Pancreas (tissue), 10 donors: ENCODE results near the gene TTPAL. TPM values are rescaled to one million over a fixed set of nuclear protein-coding genes. Genes with fewer than 3 reads are reported as not detected.

ENCODE experiments used
- ATAC-seq, 4 donors: fragments of 200-7000 bp; cut with Tn5 transposase; one replicate each; pipeline versions ENCODE4 v1.8.0 to v1.9.1; 2020; ENCODE audit warnings: mild to moderate bottlenecking in 4 of 4, moderate library complexity in 4 of 4
- DNase-seq, 6 donors: peaks; one replicate each; pipeline ENCODE4 v3.0.0-alpha.2; 2020
- FAIRE-seq: peaks from 2 replicates; lab custom pipeline; 2012; peaks lifted over from hg19 to GRCh38; lab: Jason Lieb, UNC
- H3K27ac ChIP-seq, 4 donors: fragments of 200-600 bp; sonication (generic); 1 replicate in 3 of 4; 2 replicates in 1 of 4; pipeline versions ENCODE4 v1.5.0 to v1.8.0; 2020
- H3K27me3 ChIP-seq, 4 donors: fragments of 200-600 bp; one replicate each; pipeline ENCODE4 v1.8.0; 2021
- H3K36me3 ChIP-seq, 3 donors: fragments of 200-600 bp; sonication (generic) in 1 of 3; one replicate each; pipeline versions ENCODE4 v1.5.0 to v1.8.0; 2020 to 2021
- H3K4me1 ChIP-seq, 3 donors: fragments of 200-600 bp; one replicate each; pipeline ENCODE4 v1.8.0; 2021
- H3K4me3 ChIP-seq, 4 donors: fragments of 200-600 bp; sonication (generic) in 2 of 4; one replicate each; pipeline versions ENCODE4 v1.5.0 to v1.8.0; 2020 to 2021
- H3K9me3 ChIP-seq, 4 donors: fragments of 200-600 bp; one replicate each; pipeline ENCODE4 v1.8.0; 2021
- WGBS, 2 donors: extraction: QIAGEN DNeasy Blood & Tissue Kit; methylation state at CpG; one replicate each; pipeline ENCODE4 v1.1.7; 2013; 5-methylcytosine and 5-hydroxymethylcytosine counted together
- intact Hi-C, 3 donors: fragments of 100-400 bp; cut with DNase I; formaldehyde crosslinking; loops; one replicate each; pipeline versions ENCODE4 v1.11.1 to v1.14.2; 2022
- polyA plus RNA-seq, 2 donors: library from polyadenylated mRNA; stranded (reverse); fragments of 200-250 nt; gene quantifications; one replicate each; pipeline ENCODE4 v1.2.3, GENCODE V29; 2013
- total RNA-seq, 6 donors: library from RNA; stranded (reverse); fragmentation: NEBNext Ultra II Directional in 4 of 6; extraction: Animal tissue kit (Norgen Biotek cat#: 25700) in 4 of 6; gene quantifications; one replicate each; pipeline versions ENCODE4 v1.2.1 to v1.2.4, GENCODE V29; 2021 to 2023
- TF ChIP-seq, protein P1 (sequence below), 4 donors: fragments of 200-600 bp; sonication (generic) in 3 of 4; IDR thresholded peaks; one replicate each; pipeline versions ENCODE4 v1.5.0 to v1.8.0; 2021; ENCODE audit warnings: antibody characterized with exemption in 4 of 4
- donor health status: healthy with polysubstance abuse.
- donor health status: DM: no; HTN: no; CAD: no; lungs with moderate emphysema.
- donor health status: DM: no; HTN: no; CAD: no.
- donor health status: control.
- donor health status: control.
- donor health status: Bipolar disorder and iron deficiency.
- donor health status: DM: yes; HTN: yes; CAD: no.
- donor health status: DM: no; HTN: no; CAD: no.
- donor health status: DM: no; HTN: no; CAD: no.
- donor health status: DM: yes; HTN: yes; CAD: no.

TTPAL gene
- total and polyA plus RNA-seq, 8 donors = 3.1 to 8.2 (median 5.9) TPM

DNA sequence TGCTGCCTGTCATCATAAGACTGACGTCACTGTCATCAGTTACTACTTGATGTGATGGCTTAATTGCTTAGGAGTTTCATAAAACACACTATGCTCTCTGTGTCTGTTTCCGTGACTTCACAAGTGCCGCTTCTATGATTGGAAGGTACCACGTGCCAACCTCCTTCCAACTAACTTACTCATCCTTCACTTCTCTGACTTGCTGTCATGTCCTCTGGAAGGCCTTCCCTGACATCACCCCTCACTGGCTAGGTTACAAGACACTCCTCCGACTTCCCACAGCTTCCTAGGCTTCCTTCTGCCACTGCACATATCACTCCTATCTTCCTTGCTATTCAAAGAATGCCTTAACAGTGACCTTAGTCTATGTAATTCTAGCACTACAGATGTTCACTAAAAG lies 25.8 kb downstream of the TTPAL start:
- ATAC-seq (no peak), FAIRE-seq (no peak), DNase-seq (no peak)
- intact Hi-C loops = no loop called here
- no peak overlapping the region for H3K4me3 ChIP-seq
- no peak overlapping the region for H3K27ac ChIP-seq
- H3K9me3 ChIP-seq = no peaks in the 10 kb centered on the region
- no peaks in the 10 kb centered on the region for H3K27me3 ChIP-seq
- TF ChIP-seq, protein P1, sequence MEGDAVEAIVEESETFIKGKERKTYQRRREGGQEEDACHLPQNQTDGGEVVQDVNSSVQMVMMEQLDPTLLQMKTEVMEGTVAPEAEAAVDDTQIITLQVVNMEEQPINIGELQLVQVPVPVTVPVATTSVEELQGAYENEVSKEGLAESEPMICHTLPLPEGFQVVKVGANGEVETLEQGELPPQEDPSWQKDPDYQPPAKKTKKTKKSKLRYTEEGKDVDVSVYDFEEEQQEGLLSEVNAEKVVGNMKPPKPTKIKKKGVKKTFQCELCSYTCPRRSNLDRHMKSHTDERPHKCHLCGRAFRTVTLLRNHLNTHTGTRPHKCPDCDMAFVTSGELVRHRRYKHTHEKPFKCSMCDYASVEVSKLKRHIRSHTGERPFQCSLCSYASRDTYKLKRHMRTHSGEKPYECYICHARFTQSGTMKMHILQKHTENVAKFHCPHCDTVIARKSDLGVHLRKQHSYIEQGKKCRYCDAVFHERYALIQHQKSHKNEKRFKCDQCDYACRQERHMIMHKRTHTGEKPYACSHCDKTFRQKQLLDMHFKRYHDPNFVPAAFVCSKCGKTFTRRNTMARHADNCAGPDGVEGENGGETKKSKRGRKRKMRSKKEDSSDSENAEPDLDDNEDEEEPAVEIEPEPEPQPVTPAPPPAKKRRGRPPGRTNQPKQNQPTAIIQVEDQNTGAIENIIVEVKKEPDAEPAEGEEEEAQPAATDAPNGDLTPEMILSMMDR (IDR thresholded peaks at IDR 0.05) = no peak
- peaks cover 0 to 76% (median 43%) of the 10 kb centered on the region in 3 donors for H3K36me3 ChIP-seq
- H3K4me1 ChIP-seq = no peaks in the 10 kb centered on the region
- WGBS, 2 donors = 90 to 91% methylated on average over 5 of the region's 5 CpGs

DNA sequence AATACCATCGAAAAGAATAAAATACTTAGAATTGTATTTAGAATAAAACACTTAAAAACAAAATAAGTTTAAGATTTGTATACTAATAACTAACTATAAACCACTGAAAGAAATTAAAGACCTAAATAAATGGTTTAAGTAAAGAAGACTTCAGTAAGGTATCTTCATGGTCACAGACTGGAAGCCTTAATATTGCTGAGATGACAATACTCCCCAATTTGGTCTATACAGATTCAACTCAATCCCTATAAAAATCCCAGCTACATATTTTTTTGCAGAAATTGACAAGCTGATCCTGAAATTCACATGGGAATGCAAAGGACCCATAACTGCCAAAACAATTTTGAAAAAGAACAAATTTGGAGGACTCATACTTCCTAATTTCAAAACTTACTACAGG lies 27.3 kb downstream of the TTPAL start:
- no peaks in the 10 kb centered on the region for H3K4me1 ChIP-seq
- no peak for ATAC-seq
- peaks cover 0 to 79% (median 38%) of the 10 kb centered on the region in 3 donors for H3K36me3 ChIP-seq
- TF ChIP-seq, protein P1 (IDR thresholded peaks at IDR 0.05) = no peak
- H3K27me3 ChIP-seq = no peaks in the 10 kb centered on the region
- no peak for DNase-seq
- H3K9me3 ChIP-seq = no peaks in the 10 kb centered on the region
- 90 to 96% methylated on average over 1 of the region's 1 CpG for WGBS, 2 donors
- H3K27ac ChIP-seq = no peak overlapping the region
- intact Hi-C loops = no loop called here
- no peak overlapping the region for H3K4me3 ChIP-seq
- FAIRE-seq = no peak

DNA sequence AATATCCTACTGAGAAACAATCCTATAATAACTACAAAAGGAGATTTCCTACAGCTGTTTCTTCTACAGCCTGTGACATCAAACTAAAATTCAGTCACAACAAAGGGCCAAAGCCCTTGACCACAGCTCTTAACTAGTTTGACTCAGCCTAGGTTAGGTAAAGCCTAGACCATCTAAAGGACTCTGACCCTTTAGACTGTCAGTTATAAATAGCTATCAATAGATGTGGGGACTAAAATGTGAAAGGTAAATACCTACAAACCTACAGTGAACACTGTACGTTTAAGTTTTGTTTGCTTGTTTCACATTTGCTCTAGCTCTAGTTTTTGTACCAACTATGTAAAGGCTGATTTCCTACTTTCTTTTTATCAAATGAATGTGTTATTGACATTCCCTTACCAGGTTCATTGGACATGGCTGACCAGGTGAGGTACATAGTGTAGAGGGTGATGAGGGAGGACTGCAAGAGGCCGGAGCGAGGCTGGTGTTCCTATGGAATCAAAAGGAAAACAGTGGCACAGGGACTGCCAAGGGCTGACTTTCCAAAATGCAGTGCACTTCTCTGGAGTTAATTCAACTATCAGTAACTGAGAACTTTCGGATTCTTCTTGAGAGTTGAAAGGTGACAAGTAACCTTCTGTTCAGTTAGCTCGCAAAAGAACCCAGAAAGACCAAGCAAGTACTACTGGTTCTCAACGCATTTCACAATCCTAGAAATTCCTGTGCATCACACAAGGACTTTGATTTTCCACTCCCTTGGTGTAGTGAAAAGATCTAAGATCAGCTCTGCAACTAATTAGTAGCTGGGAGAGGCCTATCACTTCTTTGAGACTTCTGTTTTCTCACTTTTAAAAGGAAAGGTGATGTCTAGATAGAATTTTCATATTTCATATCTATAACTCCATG lies 29.0 kb downstream of the TTPAL start:
- intact Hi-C loops = no loop called here

DNA sequence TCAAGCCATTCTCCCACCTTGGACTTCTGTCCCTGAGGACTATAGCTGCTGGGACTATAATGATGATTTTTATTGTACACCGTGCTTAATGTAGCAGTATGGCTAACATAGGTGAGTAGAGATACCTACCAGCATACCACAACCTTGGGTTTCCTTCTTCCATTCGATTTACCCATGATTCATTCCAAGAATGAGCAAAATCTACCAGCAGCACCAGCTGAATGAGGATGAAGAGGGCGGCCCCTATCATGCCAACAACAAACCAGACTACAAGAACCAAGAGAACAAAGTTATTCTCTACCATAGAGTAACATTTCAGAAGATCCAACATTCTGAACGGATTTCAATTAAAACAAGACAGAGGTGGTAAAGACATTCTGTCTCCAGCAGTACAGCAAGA lies 34.1 kb downstream of the TTPAL start:
- WGBS, 2 donors = 89 to 92% methylated on average over 4 of the region's 4 CpGs
- no peaks in the 10 kb centered on the region for H3K4me1 ChIP-seq
- intact Hi-C loops = no loop called here
- TF ChIP-seq, protein P1 (IDR thresholded peaks at IDR 0.05) = no peak
- no peak overlapping the region for H3K27ac ChIP-seq
- H3K4me3 ChIP-seq = no peak overlapping the region
- H3K36me3 ChIP-seq = peaks cover 0 to 55% (median 9%) of the 10 kb centered on the region in 3 donors
- FAIRE-seq = no peak
- no peak for DNase-seq
- H3K27me3 ChIP-seq = no peaks in the 10 kb centered on the region
- ATAC-seq = no peak
- no peaks in the 10 kb centered on the region for H3K9me3 ChIP-seq

More for the DNA sequence above, 29.0 kb downstream of the TTPAL start:
- WGBS, 2 donors = 90 to 92% methylated on average over 6 of the region's 6 CpGs
- Histone ChIP-seq H3K36me3 (peaks cover 0 to 85% (median 35%) of the 10 kb centered on the region in 3 donors), H3K4me1 (no peaks in the 10 kb centered on the region), H3K9me3 (no peaks in the 10 kb centered on the region), H3K4me3 (no peak overlapping the region), H3K27me3 (no peaks in the 10 kb centered on the region), H3K27ac (no peak overlapping the region)
- ATAC-seq (no peak), FAIRE-seq (no peak), DNase-seq (no peak)
- TF ChIP-seq, protein P1 (IDR thresholded peaks at IDR 0.05) = no peak

DNA sequence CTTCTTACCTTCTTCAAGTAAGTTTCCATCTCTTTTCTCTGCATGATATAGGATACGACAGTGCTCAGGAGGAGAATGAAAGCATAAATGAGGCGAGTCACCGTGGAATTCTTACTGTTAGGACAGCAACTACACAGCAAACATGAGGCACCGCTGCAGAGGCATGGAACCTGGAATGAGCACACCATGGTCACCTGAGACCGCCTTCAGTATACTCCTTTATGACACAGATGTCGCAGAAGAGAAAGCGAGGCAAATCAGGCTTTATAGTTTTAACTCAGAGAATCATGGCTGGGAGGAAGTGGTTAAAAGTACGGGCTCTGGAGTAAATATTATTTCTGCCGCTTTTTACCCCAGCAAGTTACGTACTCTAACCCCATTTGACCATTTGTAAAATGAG lies 38.2 kb downstream of the TTPAL start:
- DNase-seq = no peak
- intact Hi-C loops = no loop called here
- Histone ChIP-seq H3K4me3 (no peak overlapping the region), H3K36me3 (peaks cover 0 to 29% (median 8%) of the 10 kb centered on the region in 3 donors), H3K27ac (no peak overlapping the region), H3K9me3 (no peaks in the 10 kb centered on the region), H3K4me1 (peaks cover 0 to 8% (median under 1%) of the 10 kb centered on the region in 3 donors), H3K27me3 (no peaks in the 10 kb centered on the region)
- no peak for FAIRE-seq
- TF ChIP-seq, protein P1 (IDR thresholded peaks at IDR 0.05) = no peak
- WGBS, 2 donors = 88 to 89% methylated on average over 10 of the region's 10 CpGs
- ATAC-seq = no peak
